HepG2 (cell line): ENCODE data around the gene JPH4. TPM values are rescaled to one million over a fixed set of nuclear protein-coding genes. Genes with fewer than 3 reads are reported as not detected.

Experiments used
- AGO2 ChIP-seq: fragments of 200-400 bp; formaldehyde crosslinking; optimal IDR thresholded peaks from 2 replicates; pipeline ENCODE3; 2017; ENCODE audit warnings: mild to moderate bottlenecking, low read depth, low read length, moderate library complexity
- IKZF4 ChIP-seq: sonication (generic); formaldehyde crosslinking; IDR thresholded peaks from 2 replicates; pipeline ENCODE4 v1.5.1; 2020; ENCODE audit warnings: borderline replicate concordance, mild to moderate bottlenecking, low read depth, missing genetic modification reagents; ENCODE audit errors: not compliant biosample characterization
- NR2C2 ChIP-seq: sonication (generic); formaldehyde crosslinking; IDR thresholded peaks from 2 replicates; pipeline ENCODE4 v1.4.0; 2020; ENCODE audit warnings: missing genetic modification reagents, mild to moderate bottlenecking, moderate library complexity, borderline replicate concordance
- NR2F6 ChIP-seq, 2 experiments: IDR thresholded peaks; 2 replicates each; pipeline ENCODE4 v1.6.1; 2016; ENCODE audit warnings: antibody characterized with exemption in 1 of 2, mild to moderate bottlenecking in 1 of 2
- U2AF1 ChIP-seq: fragments of 200-400 bp; formaldehyde crosslinking; optimal IDR thresholded peaks from 2 replicates; pipeline ENCODE3; 2017; ENCODE audit warnings: mild to moderate bottlenecking, low read depth, low read length
- UBTF ChIP-seq: sonication (generic); formaldehyde crosslinking; IDR thresholded peaks from 2 replicates; pipeline ENCODE4 v1.4.0; 2020; ENCODE audit warnings: mild to moderate bottlenecking, missing genetic modification reagents
- YY1 ChIP-seq: IDR thresholded peaks from 2 replicates; pipeline ENCODE4 v1.6.1; 2011; ENCODE audit warnings: low read length, low read depth, moderate library complexity, mild to moderate bottlenecking; ENCODE audit not compliant: insufficient read depth, insufficient replicate concordance
- ZBTB20 ChIP-seq: sonication (generic); formaldehyde crosslinking; IDR thresholded peaks from 2 replicates; pipeline ENCODE4 v1.8.1; 2023; ENCODE audit warnings: missing genetic modification reagents, low read depth, mild to moderate bottlenecking, borderline replicate concordance
- ZBTB25 ChIP-seq: IDR thresholded peaks from 2 replicates; pipeline ENCODE4 v1.6.1; 2018; ENCODE audit warnings: missing genetic modification reagents
- ZNF253 ChIP-seq: sonication (generic); formaldehyde crosslinking; IDR thresholded peaks from 2 replicates; pipeline ENCODE4 v1.8.0; 2022; ENCODE audit warnings: mild to moderate bottlenecking, missing genetic modification reagents, borderline replicate concordance
- ZNF616 ChIP-seq: sonication (generic); formaldehyde crosslinking; IDR thresholded peaks from 2 replicates; pipeline ENCODE4 v1.5.0; 2020; ENCODE audit warnings: low read depth, mild to moderate bottlenecking, missing genetic modification reagents
- ZNF652 ChIP-seq: IDR thresholded peaks from 2 replicates; pipeline ENCODE4 v1.6.1; 2016; ENCODE audit warnings: low read depth, borderline replicate concordance
- ZNF761 ChIP-seq: sonication (generic); formaldehyde crosslinking; conservative IDR thresholded peaks from 2 replicates; pipeline ENCODE4 v1.4.0; 2020; ENCODE audit warnings: mild to moderate bottlenecking, missing genetic modification reagents
- ZNF883 ChIP-seq: sonication (generic); formaldehyde crosslinking; IDR thresholded peaks from 2 replicates; pipeline ENCODE4 v1.5.1; 2020; ENCODE audit warnings: mild to moderate bottlenecking, missing genetic modification reagents; ENCODE audit errors: not compliant biosample characterization
- ZSCAN29 ChIP-seq: sonication (generic); formaldehyde crosslinking; conservative IDR thresholded peaks from 2 replicates; pipeline ENCODE4 v1.4.0; 2020; ENCODE audit warnings: mild to moderate bottlenecking, missing genetic modification reagents
- polyA plus RNA-seq, 8 experiments: library from polyadenylated mRNA; depleted of rRNA in 3 of 8; stranded (reverse) in 7 of 8; unstranded in 1 of 8; fragments of >200 nt; fragmentation: Illumina TruSeq in 4 of 8; extraction: Trizol in 4 of 8; gene quantifications; 2 replicates each; pipeline versions ENCODE4 v1.2.1 to v1.2.3, GENCODE V29; 2011 to 2016; ENCODE audit warnings: low read depth in 4 of 8, missing spikeins in 1 of 8, mixed read lengths in 1 of 8; ENCODE audit not compliant: insufficient read depth in 1 of 8
- total RNA-seq, 5 experiments: library from RNA; depleted of rRNA; stranded (reverse); fragments of >200 nt; fragmentation: Illumina TruSeq; extraction: Trizol; gene quantifications; 2 replicates each; pipeline ENCODE4 v1.2.3, GENCODE V29; 2016; ENCODE audit warnings: low read depth in 1 of 5
- TF ChIP-seq, protein P1 (sequence below): sonication (generic); formaldehyde crosslinking; IDR thresholded peaks from 2 replicates; pipeline ENCODE4 v1.4.0; 2020; ENCODE audit warnings: mild to moderate bottlenecking, missing genetic modification reagents, borderline replicate concordance
- TF ChIP-seq, protein P2 (sequence below): sonication (generic); formaldehyde crosslinking; conservative IDR thresholded peaks from 2 replicates; pipeline ENCODE4 v1.8.0; 2022; ENCODE audit warnings: missing genetic modification reagents

The JPH4 gene
- total and polyA plus RNA-seq, 2 of the 13 experiments (the other 11 are each of a cell fraction or from before 2014, with no cell fraction given), result 0.08 to 0.22 TPM

- TF ChIP-seq, protein P1, sequence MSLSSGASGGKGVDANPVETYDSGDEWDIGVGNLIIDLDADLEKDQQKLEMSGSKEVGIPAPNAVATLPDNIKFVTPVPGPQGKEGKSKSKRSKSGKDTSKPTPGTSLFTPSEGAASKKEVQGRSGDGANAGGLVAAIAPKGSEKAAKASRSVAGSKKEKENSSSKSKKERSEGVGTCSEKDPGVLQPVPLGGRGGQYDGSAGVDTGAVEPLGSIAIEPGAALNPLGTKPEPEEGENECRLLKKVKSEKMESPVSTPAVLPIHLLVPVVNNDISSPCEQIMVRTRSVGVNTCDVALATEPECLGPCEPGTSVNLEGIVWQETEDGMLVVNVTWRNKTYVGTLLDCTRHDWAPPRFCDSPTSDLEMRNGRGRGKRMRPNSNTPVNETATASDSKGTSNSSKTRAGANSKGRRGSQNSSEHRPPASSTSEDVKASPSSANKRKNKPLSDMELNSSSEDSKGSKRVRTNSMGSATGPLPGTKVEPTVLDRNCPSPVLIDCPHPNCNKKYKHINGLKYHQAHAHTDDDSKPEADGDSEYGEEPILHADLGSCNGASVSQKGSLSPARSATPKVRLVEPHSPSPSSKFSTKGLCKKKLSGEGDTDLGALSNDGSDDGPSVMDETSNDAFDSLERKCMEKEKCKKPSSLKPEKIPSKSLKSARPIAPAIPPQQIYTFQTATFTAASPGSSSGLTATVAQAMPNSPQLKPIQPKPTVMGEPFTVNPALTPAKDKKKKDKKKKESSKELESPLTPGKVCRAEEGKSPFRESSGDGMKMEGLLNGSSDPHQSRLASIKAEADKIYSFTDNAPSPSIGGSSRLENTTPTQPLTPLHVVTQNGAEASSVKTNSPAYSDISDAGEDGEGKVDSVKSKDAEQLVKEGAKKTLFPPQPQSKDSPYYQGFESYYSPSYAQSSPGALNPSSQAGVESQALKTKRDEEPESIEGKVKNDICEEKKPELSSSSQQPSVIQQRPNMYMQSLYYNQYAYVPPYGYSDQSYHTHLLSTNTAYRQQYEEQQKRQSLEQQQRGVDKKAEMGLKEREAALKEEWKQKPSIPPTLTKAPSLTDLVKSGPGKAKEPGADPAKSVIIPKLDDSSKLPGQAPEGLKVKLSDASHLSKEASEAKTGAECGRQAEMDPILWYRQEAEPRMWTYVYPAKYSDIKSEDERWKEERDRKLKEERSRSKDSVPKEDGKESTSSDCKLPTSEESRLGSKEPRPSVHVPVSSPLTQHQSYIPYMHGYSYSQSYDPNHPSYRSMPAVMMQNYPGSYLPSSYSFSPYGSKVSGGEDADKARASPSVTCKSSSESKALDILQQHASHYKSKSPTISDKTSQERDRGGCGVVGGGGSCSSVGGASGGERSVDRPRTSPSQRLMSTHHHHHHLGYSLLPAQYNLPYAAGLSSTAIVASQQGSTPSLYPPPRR (CRISPR knock-in tag), result peak; percentile 32; the same call in 1 of the 2 replicates
- peak; percentile 90 for TF ChIP-seq ZSCAN29
- TF ChIP-seq ZBTB20 (CRISPR knock-in tag), result peak; percentile 87; the same call in 1 of the 2 replicates
- TF ChIP-seq ZNF883 (CRISPR knock-in tag), result peak; percentile 95
- peak; percentile 53; the same call in 1 of the 2 replicates for TF ChIP-seq ZNF652
- TF ChIP-seq NR2F6 (IDR thresholded peaks at IDR 0.05), result peak; percentile 54; the same call in 1 of the 2 replicates
- TF ChIP-seq NR2F6 (CRISPR knock-in tag; IDR thresholded peaks at IDR 0.05), result peak; percentile 85
- peak; percentile 89; the same call in 1 of the 2 replicates for TF ChIP-seq ZNF253 (CRISPR knock-in tag)
- peak; percentile 94 for TF ChIP-seq U2AF1
- TF ChIP-seq ZNF761 (CRISPR knock-in tag), result peak; percentile 93; the same call in 1 of the 2 replicates
- TF ChIP-seq NR2C2 (CRISPR knock-in tag), result peak; percentile 83
- TF ChIP-seq YY1, result peak; percentile 64
- peak; percentile 84 for TF ChIP-seq IKZF4
- peak; percentile 96 for TF ChIP-seq ZBTB25 (CRISPR knock-in tag)
- peak; percentile 94 for TF ChIP-seq UBTF (CRISPR knock-in tag)
- TF ChIP-seq ZNF616 (CRISPR knock-in tag), result peak; percentile 95
- TF ChIP-seq AGO2, result peak; percentile 92
- TF ChIP-seq, protein P2, sequence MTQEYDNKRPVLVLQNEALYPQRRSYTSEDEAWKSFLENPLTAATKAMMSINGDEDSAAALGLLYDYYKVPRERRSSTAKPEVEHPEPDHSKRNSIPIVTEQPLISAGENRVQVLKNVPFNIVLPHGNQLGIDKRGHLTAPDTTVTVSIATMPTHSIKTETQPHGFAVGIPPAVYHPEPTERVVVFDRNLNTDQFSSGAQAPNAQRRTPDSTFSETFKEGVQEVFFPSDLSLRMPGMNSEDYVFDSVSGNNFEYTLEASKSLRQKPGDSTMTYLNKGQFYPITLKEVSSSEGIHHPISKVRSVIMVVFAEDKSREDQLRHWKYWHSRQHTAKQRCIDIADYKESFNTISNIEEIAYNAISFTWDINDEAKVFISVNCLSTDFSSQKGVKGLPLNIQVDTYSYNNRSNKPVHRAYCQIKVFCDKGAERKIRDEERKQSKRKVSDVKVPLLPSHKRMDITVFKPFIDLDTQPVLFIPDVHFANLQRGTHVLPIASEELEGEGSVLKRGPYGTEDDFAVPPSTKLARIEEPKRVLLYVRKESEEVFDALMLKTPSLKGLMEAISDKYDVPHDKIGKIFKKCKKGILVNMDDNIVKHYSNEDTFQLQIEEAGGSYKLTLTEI, result no peak
Observed at GRCh38 chr14:23567186-23568020, 11.2 kb downstream of the JPH4 start, which contains the start of gene AP1G2 (continued).
